ENCODE data around the gene ST7. TPM values are rescaled to one million over a fixed set of nuclear protein-coding genes. Genes with fewer than 3 reads are reported as not detected.

Gene ST7
- total and polyA plus RNA-seq, 2 of the 8 experiments (the other 6 are each of a cell fraction or from before 2014, with no cell fraction given) = 16.3 to 18.0 TPM

DNA sequence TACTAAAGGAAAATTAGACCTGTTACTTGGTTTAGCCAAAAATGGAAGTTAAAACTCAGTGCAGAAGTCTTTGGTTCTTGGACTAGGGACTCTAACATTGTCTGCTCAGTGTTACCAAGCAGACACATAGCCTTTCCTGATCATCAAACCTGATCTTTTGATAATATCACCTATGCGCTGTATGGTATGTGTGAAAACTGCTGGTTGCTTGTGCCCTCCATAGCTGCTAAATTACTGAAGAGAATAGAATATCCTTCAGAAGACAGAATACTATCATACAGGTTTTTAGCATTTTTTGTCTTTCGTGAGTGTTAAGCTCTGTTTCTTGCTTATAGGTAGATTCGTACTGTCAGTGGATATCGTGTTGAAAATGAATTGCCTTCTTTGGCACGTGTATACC lies 68.7 kb downstream of the ST7 start:
- Histone ChIP-seq H3K18ac (ENCODE audit: extremely low read depth, low read length) (no peak overlapping the region), H2AFZ (ENCODE audit: low read length) (no peak overlapping the region), H3K4me1 (replicated peaks in 1 of 4; ENCODE audit: control insufficient read depth in 3 of 4, insufficient read depth in 4 of 4, low read length in 3 of 4) (peaks cover 0 to 7% (median 4%) of the 10 kb centered on the region in 4 experiments), H3K23ac (ENCODE audit: insufficient read length) (no peak overlapping the region), H3K79me1 (ENCODE audit: low read depth, low read length) (no peaks in the 10 kb centered on the region; the same call in 1 of the 2 replicates), H3K4me2 (ENCODE audit: insufficient read depth in 1 of 2, low read depth in 2 of 2, low read length in 2 of 2) (no peak overlapping the region), H3K23me2 (ENCODE audit: low read depth, low read length) (no peaks in the 10 kb centered on the region), H4K8ac (ENCODE audit: extremely low read depth, insufficient read depth, low read length) (no peak overlapping the region), H3K79me2 (ENCODE audit: control insufficient read depth in 1 of 2, insufficient read depth in 2 of 2, low read length in 2 of 2) (peaks cover 0 to 7% of the 10 kb centered on the region in 2 experiments; a peak in 1 of 4 replicates), H4K20me1 (replicated peaks in 1 of 2; ENCODE audit: control insufficient read depth in 1 of 2, insufficient read depth in 2 of 2, low read length in 2 of 2) (no peaks in the 10 kb centered on the region), H2AK5ac (ENCODE audit: low read depth, low read length) (no peak overlapping the region), H2BK120ac (replicated peaks; ENCODE audit: low read depth, low read length) (no peak overlapping the region), H2BK15ac (ENCODE audit: low read length) (no peak overlapping the region), H3K4me3 (ENCODE audit: extremely low read depth in 1 of 4, insufficient read depth in 2 of 4, low read depth in 3 of 4, low read length in 4 of 4) (no peak overlapping the region), H3K4ac (replicated peaks; ENCODE audit: insufficient read length, low read depth, low read length) (no peak overlapping the region), H3K27me3 (replicated peaks in 1 of 4; ENCODE audit: control insufficient read depth in 3 of 4, extremely low read depth in 1 of 4, insufficient read depth in 3 of 4, low read length in 3 of 4) (no peaks in the 10 kb centered on the region), H3K27ac (ENCODE audit: low read depth, low read length) (no peak overlapping the region), H4K91ac (replicated peaks; ENCODE audit: insufficient read length, low read length) (no peak overlapping the region), H3K9me3 (ENCODE audit: insufficient read depth in 2 of 2, low read depth in 1 of 2, low read length in 1 of 2) (no peaks in the 10 kb centered on the region), H2BK12ac (ENCODE audit: low read depth, low read length) (no peak overlapping the region), H3K9ac (replicated peaks in 1 of 4; ENCODE audit: extremely low read depth in 1 of 4, low read depth in 3 of 4, low read length in 3 of 4) (no peak overlapping the region), H3K36me3 (ENCODE audit: control insufficient read depth in 2 of 4, insufficient read depth in 4 of 4, low read length in 3 of 4) (no peaks in the 10 kb centered on the region), H4K5ac (ENCODE audit: insufficient read length, low read depth, low read length) (no peak overlapping the region), H2BK5ac (ENCODE audit: low read depth, low read length) (no peak overlapping the region), H3K56ac (replicated peaks; ENCODE audit: insufficient read length, low read depth, low read length) (no peak overlapping the region), H2BK20ac (ENCODE audit: low read length) (no peak overlapping the region), H3K14ac (ENCODE audit: insufficient read length) (no peak overlapping the region)
- ChIA-PET POLR2A (ENCODE audit: partially characterized antibody) (no interaction called here), CTCF (ENCODE audit: partially characterized antibody) (interaction anchor here (0.6 kb wide), 1 partner anchor 22 kb away, joined by 3 read pairs; no protein-coding TSS in a partner anchor)
- DNase-seq (ENCODE audit: low read depth in 1 of 2, low spot score in 2 of 2) (no peak), FAIRE-seq (no peak)
- WGBS, 2 experiments (ENCODE audit: extremely low coverage in 1 of 2, insufficient coverage in 1 of 2, insufficient read length in 1 of 2, insufficient replicate concordance in 2 of 2, low coverage in 1 of 2, low lambda C conversion rate in 2 of 2, missing lambda C conversion rate in 1 of 2) = 95% methylated on average over 5 of the region's 5 CpGs; no CpG with 5 or more reads in 1 of the 2 experiments
- no peak for TF ChIP-seq KDM5A (IDR thresholded peaks at IDR 0.05; ENCODE audit: low read length)
- no peak for TF ChIP-seq SUZ12 (IDR thresholded peaks at IDR 0.05; ENCODE audit: low read length)
- no peak for TF ChIP-seq SP4 (IDR thresholded peaks at IDR 0.05; ENCODE audit: low read length)
- TF ChIP-seq TCF12 (IDR thresholded peaks at IDR 0.05; ENCODE audit: low read depth, low read length) = no peak

All from H1 (cell line).